Activated effector memory CD4-positive, alpha-beta T cell treated with anti-CD3 and anti-CD28 coated beads, Interleukin-2, amount 50 U/mL, for 16 hours (primary cell): Measurements from ENCODE around the gene OVOL2.
A peak's percentile ranks its signal among the peaks of the same experiment; 100 is the strongest.

ENCODE experiments used
- DNase-seq: peaks from one replicate; pipeline ENCODE4 v3.0.0-alpha.2; 2020

The OVOL2 gene

DNA sequence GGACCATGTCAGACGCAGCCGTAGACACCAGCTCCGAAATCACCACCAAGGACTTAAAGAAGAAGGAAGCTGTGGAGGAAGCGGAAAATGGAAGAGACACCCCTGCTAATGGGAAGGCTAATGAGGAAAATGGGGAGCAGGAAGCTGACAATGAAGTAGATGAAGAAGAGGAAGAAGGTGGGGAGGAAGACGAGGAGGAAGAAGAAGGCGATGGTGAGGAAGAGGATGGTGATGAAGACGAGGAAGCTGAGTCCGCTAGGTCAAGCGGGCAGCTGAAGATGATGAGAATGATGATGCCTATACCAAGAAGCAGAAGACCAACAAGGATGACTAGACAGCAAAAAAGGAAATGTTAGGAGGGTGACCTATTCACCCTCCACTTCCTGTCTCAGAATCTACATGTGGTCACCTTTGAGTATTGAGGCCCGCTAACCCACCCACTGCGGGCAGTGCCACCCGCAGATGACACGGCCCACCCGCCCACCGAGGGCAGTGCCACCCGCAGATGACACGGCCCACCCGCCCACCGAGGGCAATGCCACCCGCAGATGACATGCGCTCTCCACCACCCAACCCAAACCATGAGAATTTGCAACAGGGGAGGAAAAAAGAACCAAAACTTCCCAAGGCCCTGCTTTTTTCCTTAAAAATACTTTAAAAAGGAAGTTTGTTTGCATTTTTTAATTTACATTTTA, 45.6 kb downstream of the OVOL2 start:
- DNase-seq, result no peak

DNA sequence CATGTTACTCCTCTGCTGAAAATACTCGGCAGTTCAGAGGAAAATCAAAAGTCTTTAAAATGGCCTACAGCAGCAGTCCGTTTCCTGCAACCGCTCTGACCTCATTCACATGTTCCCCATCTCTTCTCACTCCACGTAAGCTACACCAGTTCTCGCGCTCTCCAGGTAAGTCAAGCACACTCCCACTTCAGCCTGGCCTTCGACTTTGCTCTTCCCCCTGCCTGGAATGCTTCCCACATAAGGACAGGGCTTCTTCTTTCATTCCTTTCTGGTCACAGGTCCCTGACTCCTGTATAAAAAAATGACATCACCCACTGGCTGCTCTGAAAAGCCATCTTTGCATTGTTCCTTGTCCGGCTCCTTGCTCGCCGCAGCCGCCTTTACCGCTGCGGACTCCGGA, 46.2 kb downstream of the OVOL2 start:
- DNase-seq, result no peak

DNA sequence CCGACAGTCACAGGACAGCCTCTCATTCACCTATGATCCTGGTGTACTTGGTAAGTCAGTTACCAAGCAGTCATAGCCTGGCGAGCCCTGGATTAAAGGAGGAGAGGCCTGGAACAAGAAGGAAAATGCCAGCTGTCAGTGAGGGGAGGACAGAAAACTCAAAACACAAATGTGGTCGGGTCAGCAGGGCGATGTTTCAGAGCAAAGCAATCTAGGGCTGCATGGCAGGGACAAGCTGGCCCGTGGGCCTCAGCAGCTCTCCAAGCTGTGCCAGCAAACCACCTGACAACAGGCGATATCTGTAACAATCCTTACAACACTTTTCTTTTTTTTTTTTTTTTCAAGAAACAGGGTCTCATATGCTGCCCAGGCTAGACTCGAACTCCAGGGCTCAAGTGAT, 48.6 kb downstream of the OVOL2 start:
- no peak for DNase-seq

DNA sequence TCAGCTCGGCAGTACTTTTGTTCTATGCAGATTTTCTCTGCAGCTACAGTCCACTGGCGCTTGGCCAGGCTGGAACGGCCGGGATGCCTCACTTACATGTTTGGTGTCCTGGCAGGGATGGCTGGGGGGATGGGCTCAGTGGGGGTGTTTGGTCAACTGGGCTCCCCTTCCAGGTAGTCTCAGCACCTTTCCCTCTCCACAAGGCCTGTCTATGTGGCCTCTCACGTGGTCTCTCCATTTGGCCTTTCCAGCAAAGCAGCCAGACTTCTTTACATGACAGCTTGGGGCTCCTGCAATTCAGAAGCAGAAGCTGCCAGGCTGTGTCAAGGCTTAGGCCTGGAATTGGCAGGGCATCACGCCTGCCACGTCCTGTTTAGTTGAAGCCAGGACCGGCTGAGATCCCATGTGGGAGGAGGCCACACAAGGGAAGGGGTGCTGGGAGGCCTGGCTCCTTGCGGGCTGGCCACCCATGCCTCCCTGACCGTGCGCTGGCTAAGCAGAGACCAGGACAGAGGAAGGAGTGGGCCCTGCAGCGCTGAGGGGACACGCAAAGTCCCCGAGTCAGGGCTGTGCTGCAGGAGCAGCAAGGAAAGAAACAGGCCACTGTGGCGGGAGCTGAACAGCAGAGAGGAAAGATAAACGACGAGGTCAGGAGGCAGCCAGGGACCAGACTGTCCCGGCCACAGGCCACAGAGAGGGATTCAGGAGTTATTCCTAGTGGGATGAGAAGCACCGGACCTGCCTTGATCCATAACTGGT, 50.0 kb downstream of the OVOL2 start:
- peak; percentile 50 for DNase-seq

DNA sequence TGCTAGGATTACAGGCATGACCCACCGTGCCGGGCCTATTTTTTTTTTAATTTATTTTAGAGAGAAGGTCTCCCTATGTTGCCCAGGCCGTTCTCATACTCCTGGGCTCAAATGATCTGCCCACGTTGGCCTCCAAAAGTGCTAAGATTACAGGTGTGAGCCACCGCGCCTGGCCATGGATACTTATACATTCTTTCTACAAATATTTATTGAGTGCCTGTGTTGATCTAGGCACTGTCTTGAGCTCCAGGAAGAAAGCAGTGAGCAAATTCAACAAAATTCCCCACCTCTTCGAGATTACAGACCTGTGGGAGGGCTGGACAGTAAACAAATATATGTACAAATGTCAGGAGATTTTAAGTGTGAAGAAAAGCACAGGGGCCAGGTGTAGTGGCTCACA, 51.0 kb downstream of the OVOL2 start:
- DNase-seq, result no peak

DNA sequence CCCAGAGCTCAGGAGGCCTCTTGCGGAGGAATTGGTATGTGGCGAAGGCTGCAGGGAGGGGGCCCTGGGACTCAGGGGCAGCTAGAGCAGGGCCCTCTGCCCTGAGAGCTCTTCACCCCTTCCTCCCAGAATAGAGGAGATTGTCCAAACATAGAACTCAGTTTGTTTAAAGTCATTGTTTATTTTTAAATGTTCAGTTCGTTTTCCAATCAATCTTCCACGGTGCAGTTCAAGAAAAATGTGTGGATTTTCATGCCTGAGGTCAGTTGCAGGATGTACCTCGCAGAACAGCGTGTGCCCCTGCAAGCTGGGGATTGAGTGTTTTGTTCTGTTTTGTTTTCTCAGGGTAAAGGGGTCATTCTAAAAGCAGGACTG, 51.7 kb downstream of the OVOL2 start:
- no peak for DNase-seq

DNA sequence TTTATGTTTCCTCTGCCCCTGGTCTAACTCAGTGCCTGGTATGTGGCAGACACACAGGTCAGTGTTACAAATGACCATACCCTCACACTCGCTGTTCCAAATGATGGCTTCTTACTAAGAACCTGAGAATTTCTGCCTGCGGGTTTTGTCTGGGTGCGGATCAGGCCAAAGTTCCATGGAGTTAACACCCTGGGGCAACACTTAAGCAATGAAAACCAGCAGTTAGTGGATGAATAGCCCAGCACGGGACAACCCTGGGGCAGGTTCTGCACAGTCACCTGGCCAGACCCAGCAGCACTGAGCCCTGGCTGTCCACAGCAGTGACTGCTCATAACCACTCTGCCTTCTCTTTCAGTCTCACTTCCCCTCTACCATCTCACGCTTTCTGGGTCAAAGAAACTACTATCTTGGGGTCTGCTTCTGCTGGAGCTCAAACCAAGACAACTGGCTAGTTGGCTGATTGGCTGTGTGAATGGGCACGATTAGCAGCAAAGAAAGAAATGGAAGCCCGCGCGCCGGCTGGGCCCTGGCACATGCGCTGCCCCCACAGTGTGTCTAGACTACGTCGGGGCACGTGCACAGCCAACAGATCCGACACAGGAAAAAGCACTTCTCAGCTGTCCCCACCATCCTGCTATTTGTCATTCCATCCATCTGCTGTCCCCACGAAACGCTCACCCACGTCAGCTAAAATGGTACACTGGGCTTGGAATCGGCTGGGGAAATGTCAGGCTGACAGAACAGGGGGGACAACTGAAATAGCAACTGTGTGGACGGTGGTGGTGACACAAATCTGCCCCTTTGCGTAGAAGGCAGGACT, 52.3 kb downstream of the OVOL2 start:
- DNase-seq, result peak; percentile 48

DNA sequence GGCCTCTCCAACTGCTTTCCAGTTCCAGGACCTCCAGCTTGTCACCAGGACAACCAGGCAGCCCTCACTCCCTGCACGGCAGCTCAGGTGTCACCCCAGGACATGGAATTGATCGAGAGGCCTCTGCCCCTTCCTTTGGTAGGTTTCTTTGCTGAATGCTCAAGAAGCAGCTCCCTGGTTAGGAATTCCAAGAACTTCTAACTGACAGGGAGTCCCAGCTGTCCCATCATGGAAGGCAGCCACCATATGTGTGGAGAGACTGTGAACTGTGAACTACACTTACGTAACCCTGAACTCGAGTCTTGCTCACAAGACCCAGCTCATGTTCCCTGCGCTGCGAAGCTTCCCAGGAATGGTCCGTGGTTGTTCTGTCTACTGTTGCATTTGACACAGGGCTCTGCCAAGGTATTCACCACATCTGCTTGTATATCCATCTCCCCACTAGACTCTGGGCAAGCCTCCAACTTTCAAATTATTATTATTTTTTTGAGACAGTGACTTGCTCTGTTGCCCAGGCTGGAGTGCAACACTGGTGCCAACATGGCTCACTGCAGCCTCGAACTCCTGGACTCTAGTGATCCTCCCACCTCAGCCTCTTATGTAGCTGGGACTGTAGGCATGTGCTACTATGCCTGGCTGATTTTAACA, 53.2 kb downstream of the OVOL2 start:
- DNase-seq, result peak; percentile 12

DNA sequence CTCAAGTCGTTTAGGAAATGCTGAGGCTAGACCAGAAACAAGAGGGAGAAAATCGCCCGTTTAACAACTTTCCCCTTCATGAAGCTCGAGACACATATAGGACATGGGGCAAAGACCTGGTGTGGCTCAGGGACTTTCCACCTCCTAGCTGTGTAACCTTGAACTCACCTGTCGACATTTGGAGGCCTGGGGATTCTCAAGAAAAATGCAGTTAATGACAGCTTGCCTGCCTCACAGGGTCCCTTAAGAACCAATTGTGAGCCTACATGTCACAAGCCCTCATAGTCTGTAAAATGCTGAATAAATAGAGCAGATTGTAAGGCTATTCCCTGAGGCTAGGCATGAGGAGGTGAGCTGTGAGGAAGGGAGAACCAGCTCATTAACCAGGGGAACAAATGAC, 53.8 kb downstream of the OVOL2 start:
- DNase-seq, result no peak

DNA sequence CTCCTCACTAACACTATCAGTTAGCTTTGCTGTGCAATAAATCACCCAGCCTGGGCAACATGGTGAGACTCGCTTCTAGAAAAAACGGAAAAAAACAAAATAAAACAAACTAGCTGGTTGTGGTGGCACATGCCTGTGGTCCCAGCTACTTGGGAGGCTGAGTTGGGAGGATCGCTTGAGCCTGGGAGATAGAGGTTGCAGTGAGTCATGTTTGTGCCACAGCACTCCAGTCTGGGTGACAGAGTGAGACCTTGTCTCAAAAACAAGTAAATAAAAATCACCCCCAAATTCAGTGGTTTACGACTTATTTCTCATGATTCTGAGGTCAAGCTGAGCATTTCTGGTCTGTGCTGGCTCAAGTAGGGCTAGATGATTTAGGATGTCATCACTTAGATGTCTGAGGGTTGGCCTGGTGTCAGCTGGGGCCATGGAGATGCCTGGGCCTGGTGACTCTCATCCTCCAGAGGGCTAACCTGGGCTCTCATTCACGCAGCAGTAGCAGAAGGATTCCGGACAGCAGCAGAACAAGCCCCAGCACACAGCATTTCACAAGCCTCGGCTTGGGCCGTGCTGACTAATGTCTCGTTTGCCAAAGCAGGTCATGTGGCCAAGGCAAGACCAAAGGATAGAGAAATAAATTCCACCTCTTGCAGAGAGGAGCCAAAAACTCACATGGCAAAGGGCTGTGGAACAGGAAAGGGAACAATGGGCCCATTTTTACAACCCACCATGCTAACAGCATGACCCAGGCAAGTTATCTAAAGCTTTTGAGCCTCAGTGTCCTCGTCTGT, 56.4 kb downstream of the OVOL2 start:
- peak; percentile 39 for DNase-seq

DNA sequence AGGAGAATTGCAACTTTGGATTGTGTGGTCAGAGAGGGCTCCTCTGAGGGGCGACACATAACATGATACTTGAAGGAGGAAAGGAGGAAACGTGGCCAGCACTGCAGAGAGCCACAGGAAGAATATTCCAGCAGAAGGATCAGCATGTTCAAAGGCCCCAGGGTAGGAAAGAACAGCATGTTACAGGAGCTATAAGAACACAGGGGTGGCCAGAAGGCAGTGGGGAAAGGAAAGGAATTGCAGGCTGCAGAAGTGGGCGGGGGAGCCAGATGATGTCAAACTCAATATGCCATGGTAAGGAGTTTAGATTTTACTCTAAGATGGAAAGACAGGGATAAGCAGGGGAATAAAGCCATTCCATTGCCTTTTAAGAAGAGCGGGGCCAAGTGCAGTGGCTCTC, 58.1 kb downstream of the OVOL2 start:
- peak; percentile 28 for DNase-seq

DNA sequence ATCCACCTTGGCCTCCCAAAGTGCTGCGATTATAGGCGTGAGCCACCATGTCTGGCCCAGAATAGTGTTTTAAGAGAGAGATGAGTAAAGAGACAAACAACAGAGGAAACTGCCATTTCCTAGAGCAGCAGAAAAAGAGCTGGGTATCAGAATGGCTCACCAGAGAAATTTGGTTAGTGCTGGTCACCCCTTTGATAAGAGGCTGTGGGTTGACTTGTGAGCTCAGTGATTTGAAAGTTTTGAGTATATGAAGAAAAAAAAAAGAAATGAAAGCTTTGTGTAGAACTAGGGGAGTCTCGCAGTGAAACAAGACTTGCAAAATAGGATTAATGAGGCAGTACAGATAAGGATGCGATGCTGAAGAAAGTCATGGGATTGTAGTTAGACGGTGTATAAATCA, 59.3 kb downstream of the OVOL2 start:
- no peak for DNase-seq

DNA sequence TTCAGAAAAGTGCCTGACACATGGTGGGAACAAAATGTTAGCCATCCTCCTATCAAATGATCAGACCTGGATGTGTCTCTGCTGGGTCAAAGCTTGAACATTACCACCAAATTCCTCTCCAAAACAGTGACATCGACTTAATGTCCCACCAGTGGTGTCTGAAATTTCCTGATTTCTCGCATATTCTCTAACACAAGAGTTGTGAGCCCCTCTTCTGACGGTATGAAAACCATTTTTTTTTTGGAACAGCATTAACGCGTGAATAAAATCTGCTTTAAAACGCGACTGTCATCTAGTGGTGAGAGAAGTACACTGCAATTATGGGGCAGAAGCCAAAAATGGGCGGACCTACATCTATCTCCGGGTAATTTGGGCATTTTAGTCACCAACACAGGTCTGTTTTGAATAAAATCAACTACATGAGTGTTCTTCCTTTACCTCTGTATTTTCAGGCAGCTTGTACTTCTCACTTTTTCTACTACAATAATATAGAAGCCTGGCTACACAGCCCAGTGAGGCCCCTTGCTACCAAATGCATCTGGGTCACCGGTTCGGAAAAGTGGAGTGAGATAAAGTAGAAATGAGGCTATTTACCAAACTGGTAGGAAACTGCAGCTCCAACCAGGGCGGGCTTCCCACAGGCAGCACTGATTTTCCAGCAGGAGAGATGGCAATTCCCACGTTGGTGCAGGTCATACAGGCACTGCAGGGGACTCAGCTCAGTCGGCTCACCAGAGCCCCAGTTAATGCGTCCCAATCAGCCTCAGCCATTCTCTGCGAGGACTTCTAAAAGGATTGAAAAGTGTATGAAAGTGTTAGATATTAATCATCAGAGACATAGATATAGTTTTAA, 61.5 kb downstream of the OVOL2 start:
- DNase-seq, result peak; percentile 71

DNA sequence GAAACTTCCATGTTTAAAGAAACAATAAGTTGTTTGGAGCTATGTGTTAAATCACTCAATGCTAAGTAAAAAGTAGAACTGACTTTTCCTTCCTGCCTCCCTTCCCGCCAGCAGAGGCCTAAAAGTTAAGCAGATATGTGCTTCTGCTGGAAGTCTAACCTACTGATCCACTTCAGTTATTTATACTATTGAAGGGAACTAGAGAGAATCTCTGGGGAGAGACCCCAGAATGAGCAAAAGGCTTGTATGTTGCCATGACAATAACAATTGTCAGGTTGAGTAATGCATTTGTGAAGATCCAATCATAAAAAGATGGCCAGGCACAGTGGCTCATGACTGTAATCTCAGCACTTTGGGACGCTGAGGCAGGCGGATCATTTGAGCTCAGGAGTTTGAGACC, 64.2 kb downstream of the OVOL2 start:
- no peak for DNase-seq

DNA sequence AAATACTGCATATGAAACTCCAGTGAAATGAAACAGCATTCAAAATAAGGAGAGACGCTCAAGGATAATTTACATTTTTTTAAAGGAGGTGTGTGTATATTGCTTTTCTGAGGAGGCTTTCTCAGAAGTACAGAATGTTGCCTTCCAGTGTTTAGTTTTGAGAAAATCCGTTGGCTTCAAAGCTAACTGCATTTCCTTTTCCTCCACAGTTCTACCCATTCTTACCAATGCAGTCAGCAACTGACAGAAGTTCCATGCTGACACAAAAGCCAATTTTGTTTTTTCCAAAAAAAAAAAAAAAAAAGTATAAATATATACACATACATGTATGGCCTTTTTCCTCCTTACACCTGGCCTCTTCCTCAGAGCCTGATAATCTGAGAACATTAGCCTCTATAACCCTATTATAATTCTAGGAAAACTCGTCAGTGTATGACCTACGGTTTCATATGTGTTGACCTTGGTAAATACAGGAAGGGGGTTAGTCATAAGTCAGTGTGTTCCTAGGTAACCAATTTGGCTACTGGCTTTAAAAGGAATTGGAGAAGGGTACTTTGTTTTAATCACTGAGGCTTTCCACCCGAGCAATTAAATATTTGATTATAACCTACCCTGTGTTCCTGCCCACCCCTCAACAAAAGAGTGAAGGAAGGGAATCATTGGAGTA, 64.7 kb downstream of the OVOL2 start:
- DNase-seq, result no peak

DNA sequence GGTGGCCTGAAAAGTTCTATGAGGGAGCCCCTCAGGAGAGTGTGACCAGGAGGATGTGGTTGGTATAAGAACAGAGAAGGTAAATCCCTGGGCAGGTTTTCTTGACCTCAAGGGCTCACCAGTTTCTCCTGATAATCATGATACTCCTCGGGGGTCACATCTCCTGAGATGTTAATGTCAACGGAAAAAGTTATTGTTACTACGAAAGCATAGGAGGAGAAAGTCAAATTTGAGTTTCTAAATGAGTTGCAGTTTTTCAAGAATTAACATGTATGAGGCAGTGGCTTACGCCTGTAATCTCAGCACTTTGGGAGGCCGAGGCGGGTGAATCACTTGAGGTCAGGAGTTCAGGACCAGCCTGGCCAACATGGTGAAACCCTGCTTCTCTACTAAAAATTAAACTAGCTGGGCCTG, 65.5 kb downstream of the OVOL2 start:
- peak; percentile 69 for DNase-seq

DNA sequence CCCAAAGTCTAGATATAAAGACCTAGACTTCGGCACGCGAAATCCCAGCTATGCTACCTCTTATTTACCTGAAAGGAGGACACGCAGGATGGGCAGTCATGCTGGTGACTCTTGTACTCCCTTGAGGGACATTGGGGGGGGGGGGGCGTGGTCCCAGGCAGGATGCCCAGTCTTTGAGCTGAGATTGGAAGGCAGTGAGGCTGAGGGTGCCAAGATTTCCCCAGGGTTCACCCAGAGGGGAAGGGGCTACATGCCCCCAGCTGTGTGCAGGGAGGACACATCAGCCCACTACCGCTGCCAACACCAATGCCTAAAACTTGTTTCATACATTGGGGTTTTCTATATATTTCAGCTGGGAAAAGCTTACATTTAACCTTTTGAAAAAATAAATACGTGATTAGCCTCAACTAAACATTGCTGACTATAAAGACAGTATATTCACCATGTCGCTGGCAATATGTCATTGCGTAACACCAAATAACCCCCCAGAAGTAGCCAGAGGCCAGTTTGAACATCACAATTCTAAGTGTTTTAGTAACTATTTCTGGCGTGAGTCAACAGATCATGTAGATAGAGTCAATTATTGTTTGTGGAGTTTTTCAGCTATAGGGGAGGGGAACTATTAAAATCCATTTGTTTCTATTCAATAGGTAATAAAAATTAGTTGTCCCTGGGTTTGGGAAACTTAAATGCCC, 67.3 kb downstream of the OVOL2 start:
- no peak for DNase-seq

DNA sequence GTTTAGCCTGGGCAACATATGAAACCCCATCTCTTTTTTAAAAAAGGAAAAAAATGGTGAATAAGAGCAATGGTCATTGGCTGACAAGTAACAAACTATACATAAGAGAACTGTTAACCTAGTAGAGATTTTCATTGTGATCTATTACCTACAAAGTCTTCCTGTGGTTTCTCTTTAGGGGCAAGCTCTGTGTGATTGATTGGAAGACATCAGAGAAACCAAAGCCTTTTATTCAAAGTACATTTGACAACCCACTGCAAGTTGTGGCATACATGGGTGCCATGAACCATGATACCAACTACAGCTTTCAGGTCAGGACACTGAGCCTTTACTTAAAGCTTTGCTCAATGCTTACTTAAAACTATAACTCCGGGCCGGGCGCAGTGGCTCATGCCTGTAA, 69.7 kb downstream of the OVOL2 start:
- DNase-seq, result no peak

DNA sequence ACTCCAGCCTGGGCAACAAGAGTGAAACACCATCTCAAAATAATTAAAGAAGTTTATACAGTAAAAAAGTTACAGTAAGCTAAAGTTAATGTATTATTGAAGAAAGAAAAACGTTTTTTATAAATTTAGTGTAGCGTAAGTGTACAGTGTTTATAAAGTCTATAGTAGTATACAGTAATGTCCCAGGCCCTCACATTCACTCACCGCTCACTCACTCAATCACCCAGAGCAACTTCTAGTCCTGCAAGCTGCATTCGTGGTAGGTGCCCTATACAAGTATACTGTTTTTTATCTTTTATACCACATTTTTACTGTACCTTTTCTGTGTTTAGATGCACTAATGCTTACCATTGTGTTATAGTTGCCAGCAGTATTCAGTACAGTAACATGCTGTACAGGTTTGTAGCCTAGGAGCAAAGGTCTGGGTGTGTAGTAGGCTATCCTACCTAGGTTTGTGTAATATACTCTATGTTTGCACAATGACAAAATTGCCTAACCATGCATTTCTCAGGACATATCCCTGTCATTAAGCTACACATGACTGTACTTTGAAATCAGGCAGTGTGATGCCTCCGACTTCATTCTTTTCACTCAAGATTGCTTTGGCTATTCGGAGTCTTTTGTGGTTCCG, 72.2 kb downstream of the OVOL2 start:
- DNase-seq, result no peak

DNA sequence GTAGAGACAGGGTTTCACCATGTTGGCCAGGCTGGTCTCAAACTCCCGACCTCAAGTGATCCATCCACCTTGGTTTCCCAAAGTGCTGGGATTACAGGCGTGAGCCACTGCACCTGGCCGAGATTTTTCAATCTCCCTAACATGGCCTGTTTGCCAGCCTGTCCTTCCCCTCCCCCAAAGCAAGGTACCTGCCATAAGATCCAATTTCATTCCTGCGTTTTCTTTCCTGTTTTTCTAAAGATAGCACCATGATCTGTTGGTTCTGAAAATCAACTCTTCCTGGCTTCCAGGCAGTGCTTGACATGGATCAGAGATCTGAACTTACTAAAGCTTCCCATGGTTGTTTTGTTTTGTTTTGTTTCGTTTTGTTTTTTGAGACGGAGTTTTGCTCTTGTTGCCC, 81.4 kb downstream of the OVOL2 start:
- no peak for DNase-seq
